Stimulated activated naive B cell treated with anti-CD40 and anti-IgM and Interleukin-4, amounts not matched to agents 10 μg/mL and 1 μg/mL and 100 μg/mL, for 72 hours (primary cell): Measurements from ENCODE around the gene DDR1.

ENCODE experiments used
- ATAC-seq, 2 donors: fragments of 150-1000 bp; cut with Tn5 transposase; replicated peaks; 2 replicates each; pipeline ENCODE4 v1.10.0; 2021; ENCODE audit warnings: moderate library complexity in 1 of 2
- DNase-seq: peaks from one replicate; pipeline ENCODE4 v3.0.0; 2021
- H3K27ac Mint-ChIP-seq: one replicate; pipeline ENCODE4 v1.8.0; 2022; ENCODE audit warnings: mild to moderate bottlenecking, mixed read lengths
- H3K27me3 Mint-ChIP-seq, 2 donors: one replicate each; pipeline ENCODE4 v1.8.0; 2022; ENCODE audit warnings: mixed read lengths in 2 of 2
- H3K36me3 Mint-ChIP-seq, 2 donors: one replicate each; pipeline ENCODE4 v1.8.0; 2022; ENCODE audit warnings: mixed read lengths in 2 of 2, mild to moderate bottlenecking in 1 of 2
- H3K4me1 Mint-ChIP-seq, 2 donors: one replicate each; pipeline ENCODE4 v1.8.0; 2022; ENCODE audit warnings: mixed read lengths in 2 of 2, mild to moderate bottlenecking in 1 of 2
- H3K4me3 Mint-ChIP-seq, 2 donors: one replicate each; pipeline ENCODE4 v1.8.0; 2022; ENCODE audit warnings: mild to moderate bottlenecking in 2 of 2, mixed read lengths in 2 of 2, moderate library complexity in 1 of 2
- H3K9me3 Mint-ChIP-seq, 2 donors: one replicate each; pipeline ENCODE4 v1.8.0; 2022; ENCODE audit warnings: mixed read lengths in 2 of 2, mild to moderate bottlenecking in 1 of 2

The DDR1 gene

GRCh38 chr6:30883685-30884520 lies at the start of gene DDR1:
Gene DDR1, plus strand, starts transcription at chr6:30884519. Its CDS starts 4,211 bp downstream, at chr6:30888730.
- no peaks in the 10 kb centered on the region for H3K9me3 Mint-ChIP-seq
- DNase-seq (no peak), ATAC-seq (peak; percentile 55 to 59)
- peaks cover 51 to 78% of the 10 kb centered on the region in 2 donors for H3K4me1 Mint-ChIP-seq
- H3K27ac Mint-ChIP-seq = peak within 1 kb of the TSS; percentile 79
- peak within 1 kb of the TSS; percentile 52 to 83 for H3K4me3 Mint-ChIP-seq
- H3K36me3 Mint-ChIP-seq = peaks cover 0 to 4% of the 10 kb centered on the region in 2 donors
- no peaks in the 10 kb centered on the region for H3K27me3 Mint-ChIP-seq

- Mint-ChIP-seq H3K27ac (no peak overlapping the region), H3K36me3 (no peaks in the 10 kb centered on the region), H3K27me3 (no peaks in the 10 kb centered on the region), H3K9me3 (no peaks in the 10 kb centered on the region), H3K4me1 (peaks cover 9 to 33% of the 10 kb centered on the region in 2 donors), H3K4me3 (no peak overlapping the region)
- DNase-seq (no peak), ATAC-seq (peak; percentile 34 to 41)
Observed at GRCh38 chr6:30834646-30835045, 49.7 kb upstream of the DDR1 start.

GRCh38 chr6:30835576-30835975 lies 48.7 kb upstream of the DDR1 start:
- H3K9me3 Mint-ChIP-seq = no peaks in the 10 kb centered on the region
- no peaks in the 10 kb centered on the region for H3K27me3 Mint-ChIP-seq
- H3K4me1 Mint-ChIP-seq = peaks cover 6 to 28% of the 10 kb centered on the region in 2 donors
- H3K27ac Mint-ChIP-seq = no peak overlapping the region
- no peak overlapping the region for H3K4me3 Mint-ChIP-seq
- ATAC-seq (no peak), DNase-seq (no peak)
- no peaks in the 10 kb centered on the region for H3K36me3 Mint-ChIP-seq

- DNase-seq = no peak
- Mint-ChIP-seq H3K4me3 (no peak overlapping the region), H3K27me3 (no peaks in the 10 kb centered on the region), H3K36me3 (no peaks in the 10 kb centered on the region), H3K27ac (no peak overlapping the region), H3K9me3 (no peaks in the 10 kb centered on the region), H3K4me1 (peaks cover 5 to 32% of the 10 kb centered on the region in 2 donors)
- ATAC-seq = no peak
Observed at GRCh38 chr6:30836431-30836866, 47.9 kb upstream of the DDR1 start.

GRCh38 chr6:30836957-30837356 lies 47.4 kb upstream of the DDR1 start:
- no peak for ATAC-seq
- Mint-ChIP-seq H3K4me1 (peaks cover 7 to 33% of the 10 kb centered on the region in 2 donors), H3K27ac (no peak overlapping the region), H3K4me3 (no peak overlapping the region), H3K9me3 (no peaks in the 10 kb centered on the region), H3K27me3 (no peaks in the 10 kb centered on the region), H3K36me3 (no peaks in the 10 kb centered on the region)
- no peak for DNase-seq

- Mint-ChIP-seq H3K36me3 (no peaks in the 10 kb centered on the region), H3K27ac (no peak overlapping the region), H3K4me3 (no peak overlapping the region), H3K27me3 (no peaks in the 10 kb centered on the region), H3K9me3 (no peaks in the 10 kb centered on the region), H3K4me1 (peaks cover 7 to 33% of the 10 kb centered on the region in 2 donors)
- ATAC-seq (no peak), DNase-seq (no peak)
Observed at GRCh38 chr6:30837432-30837831, 46.9 kb upstream of the DDR1 start.

GRCh38 chr6:30837870-30838269 lies 46.4 kb upstream of the DDR1 start:
- H3K36me3 Mint-ChIP-seq = no peaks in the 10 kb centered on the region
- peaks cover 7 to 33% of the 10 kb centered on the region in 2 donors for H3K4me1 Mint-ChIP-seq
- no peak for DNase-seq
- no peaks in the 10 kb centered on the region for H3K27me3 Mint-ChIP-seq
- no peak overlapping the region for H3K27ac Mint-ChIP-seq
- no peaks in the 10 kb centered on the region for H3K9me3 Mint-ChIP-seq
- H3K4me3 Mint-ChIP-seq = no peak overlapping the region
- no peak for ATAC-seq

GRCh38 chr6:30839671-30840070 lies 44.6 kb upstream of the DDR1 start:
- H3K9me3 Mint-ChIP-seq = no peaks in the 10 kb centered on the region
- H3K27me3 Mint-ChIP-seq = peaks cover 3 to 10% of the 10 kb centered on the region in 2 donors
- DNase-seq (no peak), ATAC-seq (no peak)
- H3K4me1 Mint-ChIP-seq = peaks cover 5 to 33% of the 10 kb centered on the region in 2 donors
- H3K4me3 Mint-ChIP-seq = no peak overlapping the region
- H3K27ac Mint-ChIP-seq = no peak overlapping the region
- no peaks in the 10 kb centered on the region for H3K36me3 Mint-ChIP-seq

GRCh38 chr6:30840084-30840934 lies 44.0 kb upstream of the DDR1 start:
- Mint-ChIP-seq H3K4me1 (peaks cover 5 to 29% of the 10 kb centered on the region in 2 donors), H3K9me3 (no peaks in the 10 kb centered on the region), H3K27me3 (peaks cover 3 to 10% of the 10 kb centered on the region in 2 donors), H3K4me3 (no peak overlapping the region), H3K36me3 (no peaks in the 10 kb centered on the region), H3K27ac (no peak overlapping the region)
- DNase-seq (no peak), ATAC-seq (no peak)

- no peak for DNase-seq
- H3K27ac Mint-ChIP-seq = no peak overlapping the region
- ATAC-seq = peak; percentile 54 to 66
- H3K27me3 Mint-ChIP-seq = peaks cover 3 to 10% of the 10 kb centered on the region in 2 donors
- H3K4me3 Mint-ChIP-seq = no peak overlapping the region
- H3K9me3 Mint-ChIP-seq = no peaks in the 10 kb centered on the region
- no peaks in the 10 kb centered on the region for H3K36me3 Mint-ChIP-seq
- peaks cover 5 to 29% of the 10 kb centered on the region in 2 donors for H3K4me1 Mint-ChIP-seq
Observed at GRCh38 chr6:30840935-30841643, 43.2 kb upstream of the DDR1 start.

- peak overlapping the region; percentile 47 for H3K27ac Mint-ChIP-seq
- peak in 1 of 2 donors; percentile 45 for ATAC-seq
- no peak overlapping the region for H3K4me3 Mint-ChIP-seq
Observed at GRCh38 chr6:30841644-30842504, 42.4 kb upstream of the DDR1 start.

GRCh38 chr6:30842754-30843610 lies 41.3 kb upstream of the DDR1 start:
- Mint-ChIP-seq H3K27me3 (peaks cover 3 to 10% of the 10 kb centered on the region in 2 donors), H3K27ac (no peak overlapping the region), H3K9me3 (no peaks in the 10 kb centered on the region), H3K4me1 (peaks cover 3 to 24% of the 10 kb centered on the region in 2 donors), H3K36me3 (no peaks in the 10 kb centered on the region), H3K4me3 (no peak overlapping the region)
- no peak for ATAC-seq
- no peak for DNase-seq

More at GRCh38 chr6:30841644-30842504, 42.4 kb upstream of the DDR1 start:
- Mint-ChIP-seq H3K4me1 (peaks cover 5 to 29% of the 10 kb centered on the region in 2 donors), H3K9me3 (no peaks in the 10 kb centered on the region), H3K27me3 (peaks cover 3 to 10% of the 10 kb centered on the region in 2 donors), H3K36me3 (no peaks in the 10 kb centered on the region)
- DNase-seq = no peak
